HEK293 (cell line): ENCODE measurements around the gene PDSS2.
A peak's percentile ranks its signal among the peaks of the same experiment; 100 is the strongest.

Source experiments
- FEZF1 ChIP-seq: fragments of 450-650 bp; formaldehyde crosslinking; IDR thresholded peaks from 2 replicates; pipeline ENCODE4 v1.5.1; 2016; ENCODE audit warnings: missing biosample characterization, missing genetic modification characterization
- GLI2 ChIP-seq: fragments of 450-650 bp; formaldehyde crosslinking; IDR thresholded peaks from 2 replicates; pipeline ENCODE4; 2017; ENCODE audit warnings: missing biosample characterization, missing genetic modification characterization, low read depth, borderline replicate concordance
- IKZF3 ChIP-seq: fragments of 450-650 bp; IDR thresholded peaks from 2 replicates; pipeline ENCODE4 v1.5.0; 2018; ENCODE audit warnings: missing biosample characterization, mild to moderate bottlenecking, missing genetic modification characterization, moderate library complexity
- MEIS1 ChIP-seq: sonication (generic); formaldehyde crosslinking; IDR thresholded peaks from 2 replicates; pipeline ENCODE4 v1.8.1; 2022; ENCODE audit warnings: missing genetic modification reagents, mild to moderate bottlenecking, borderline replicate concordance
- MYNN ChIP-seq: fragments of 450-650 bp; formaldehyde crosslinking; IDR thresholded peaks from 2 replicates; pipeline ENCODE4 v1.5.1; 2016; ENCODE audit warnings: missing biosample characterization, missing genetic modification characterization, borderline replicate concordance
- OSR2 ChIP-seq: fragments of 450-650 bp; formaldehyde crosslinking; IDR thresholded peaks from 2 replicates; pipeline ENCODE4 v1.5.1; 2016; ENCODE audit warnings: missing biosample characterization, missing genetic modification characterization
- PRDM10 ChIP-seq: fragments of 450-650 bp; formaldehyde crosslinking; IDR thresholded peaks from 2 replicates; pipeline ENCODE4 v1.5.1; 2016; ENCODE audit warnings: missing biosample characterization, missing genetic modification characterization
- PRDM6 ChIP-seq: fragments of 450-650 bp; formaldehyde crosslinking; IDR thresholded peaks from 2 replicates; pipeline ENCODE4 v1.5.1; 2017; ENCODE audit warnings: missing biosample characterization, missing genetic modification characterization
- REPIN1 ChIP-seq: fragments of 450-650 bp; formaldehyde crosslinking; IDR thresholded peaks from 2 replicates; pipeline ENCODE4 v1.5.1; 2017; ENCODE audit warnings: missing biosample characterization, missing genetic modification characterization, low read depth
- SP2 ChIP-seq: fragments of 450-650 bp; formaldehyde crosslinking; IDR thresholded peaks from 2 replicates; pipeline ENCODE4 v1.5.1; 2016; ENCODE audit warnings: missing biosample characterization, missing genetic modification characterization
- SP3 ChIP-seq: fragments of 450-650 bp; formaldehyde crosslinking; IDR thresholded peaks from 2 replicates; pipeline ENCODE4 v1.5.1; 2016; ENCODE audit warnings: missing biosample characterization, missing genetic modification characterization
- SP7 ChIP-seq: fragments of 450-650 bp; formaldehyde crosslinking; IDR thresholded peaks from 2 replicates; pipeline ENCODE4 v1.5.1; 2016; ENCODE audit warnings: missing biosample characterization, missing genetic modification characterization
- TCF7L2 ChIP-seq: IDR thresholded peaks from 2 replicates; pipeline ENCODE4 v1.6.1; 2011; ENCODE audit warnings: low read depth, mild to moderate bottlenecking, inconsistent platforms, low read length, moderate library complexity, borderline replicate concordance
- ZBTB17 ChIP-seq: fragments of 450-650 bp; formaldehyde crosslinking; IDR thresholded peaks from 2 replicates; pipeline ENCODE4 v1.5.1; 2016; ENCODE audit warnings: missing biosample characterization, missing genetic modification characterization
- ZBTB8A ChIP-seq: fragments of 450-650 bp; formaldehyde crosslinking; IDR thresholded peaks from 2 replicates; pipeline ENCODE4 v1.5.1; 2016; ENCODE audit warnings: missing biosample characterization, missing genetic modification characterization
- ZNF114 ChIP-seq: fragments of 450-650 bp; formaldehyde crosslinking; IDR thresholded peaks from 2 replicates; pipeline ENCODE4 v1.5.0; 2017; ENCODE audit warnings: missing biosample characterization, missing genetic modification characterization
- ZNF169 ChIP-seq: fragments of 450-650 bp; formaldehyde crosslinking; IDR thresholded peaks from 2 replicates; pipeline ENCODE4 v1.5.1; 2016; ENCODE audit warnings: missing biosample characterization, missing genetic modification characterization
- ZNF174 ChIP-seq: fragments of 450-650 bp; formaldehyde crosslinking; IDR thresholded peaks from 2 replicates; pipeline ENCODE4 v1.5.0; 2017; ENCODE audit warnings: missing biosample characterization, mild to moderate bottlenecking, missing genetic modification characterization
- ZNF202 ChIP-seq: fragments of 450-650 bp; formaldehyde crosslinking; IDR thresholded peaks from 2 replicates; pipeline ENCODE4 v1.5.1; 2016; ENCODE audit warnings: missing biosample characterization, missing genetic modification characterization, borderline replicate concordance
- ZNF223 ChIP-seq: fragments of 450-650 bp; formaldehyde crosslinking; IDR thresholded peaks from 2 replicates; pipeline ENCODE4 v1.5.1; 2016; ENCODE audit warnings: missing biosample characterization, missing genetic modification characterization
- ZNF239 ChIP-seq: fragments of 450-650 bp; formaldehyde crosslinking; IDR thresholded peaks from 2 replicates; pipeline ENCODE4 v1.5.1; 2016; ENCODE audit warnings: missing biosample characterization, missing genetic modification characterization
- ZNF24 ChIP-seq: fragments of 450-650 bp; formaldehyde crosslinking; IDR thresholded peaks from 2 replicates; pipeline ENCODE4 v1.5.1; 2016; ENCODE audit warnings: missing biosample characterization, missing genetic modification characterization
- ZNF324 ChIP-seq: fragments of 450-650 bp; formaldehyde crosslinking; IDR thresholded peaks from 2 replicates; pipeline ENCODE4 v1.5.1; 2016; ENCODE audit warnings: missing biosample characterization, missing genetic modification characterization
- ZNF366 ChIP-seq: fragments of 450-650 bp; formaldehyde crosslinking; conservative IDR thresholded peaks from 2 replicates; pipeline ENCODE4 v1.5.1; 2016; ENCODE audit warnings: missing biosample characterization, missing genetic modification characterization
- ZNF398 ChIP-seq: fragments of 450-650 bp; formaldehyde crosslinking; IDR thresholded peaks from 2 replicates; pipeline ENCODE4 v1.5.1; 2017; ENCODE audit warnings: missing biosample characterization, missing genetic modification characterization
- ZNF473 ChIP-seq: fragments of 450-650 bp; formaldehyde crosslinking; IDR thresholded peaks from 2 replicates; pipeline ENCODE4 v1.5.1; 2017; ENCODE audit warnings: missing biosample characterization, missing genetic modification characterization
- ZNF510 ChIP-seq: fragments of 450-650 bp; formaldehyde crosslinking; IDR thresholded peaks from 2 replicates; pipeline ENCODE4 v1.5.1; 2018; ENCODE audit warnings: mild to moderate bottlenecking, missing genetic modification characterization, missing biosample characterization; ENCODE audit not compliant: insufficient replicate concordance
- ZNF548 ChIP-seq: fragments of 450-650 bp; formaldehyde crosslinking; IDR thresholded peaks from 2 replicates; pipeline ENCODE4 v1.5.1; 2016; ENCODE audit warnings: missing biosample characterization, missing genetic modification characterization
- ZNF580 ChIP-seq: fragments of 450-650 bp; formaldehyde crosslinking; IDR thresholded peaks from 2 replicates; pipeline ENCODE4 v1.5.1; 2016; ENCODE audit warnings: missing biosample characterization, missing genetic modification characterization
- ZNF639 ChIP-seq: fragments of 450-650 bp; formaldehyde crosslinking; IDR thresholded peaks from 2 replicates; pipeline ENCODE4 v1.5.1; 2016; ENCODE audit warnings: missing biosample characterization, missing genetic modification characterization
- ZNF660 ChIP-seq: fragments of 450-650 bp; IDR thresholded peaks from 2 replicates; pipeline ENCODE4 v1.5.1; 2018; ENCODE audit warnings: missing biosample characterization, mild to moderate bottlenecking, missing genetic modification characterization
- ZNF701 ChIP-seq: fragments of 450-650 bp; formaldehyde crosslinking; IDR thresholded peaks from 2 replicates; pipeline ENCODE4 v1.5.1; 2016; ENCODE audit warnings: missing biosample characterization, missing genetic modification characterization
- ZNF776 ChIP-seq: fragments of 450-650 bp; formaldehyde crosslinking; IDR thresholded peaks from 2 replicates; pipeline ENCODE4 v1.5.0; 2017; ENCODE audit warnings: missing biosample characterization, missing genetic modification characterization, borderline replicate concordance

PDSS2 gene

GRCh38 chr6:107264357-107264840 is 195.0 kb downstream of the PDSS2 start (continued):
- TF ChIP-seq ZNF174 (tag by site-specific recombination): no peak; the same call in 1 of the 2 replicates
- 0 out of 2 replicates have a peak, but pooled peaks have one; percentile 21 for TF ChIP-seq IKZF3
- TF ChIP-seq ZNF114: no peak
- TF ChIP-seq TCF7L2: peak; percentile 82
- TF ChIP-seq ZNF701: no peak
- no peak for TF ChIP-seq ZNF660 (tag by site-specific recombination)
- no peak for TF ChIP-seq ZBTB8A (tag by site-specific recombination)
- TF ChIP-seq FEZF1: peak; percentile 72
- peak; percentile 59; the same call in 1 of the 2 replicates for TF ChIP-seq MEIS1 (CRISPR knock-in tag)
- TF ChIP-seq PRDM10 (tag by site-specific recombination): 0 out of 2 replicates have a peak, but pooled peaks have one; percentile 23
- TF ChIP-seq ZNF24 (tag by site-specific recombination): peak; percentile 84
- TF ChIP-seq REPIN1 (tag by site-specific recombination): no peak
- TF ChIP-seq ZNF580 (tag by site-specific recombination): no peak
- 0 out of 2 replicates have a peak, but pooled peaks have one; percentile 28 for TF ChIP-seq ZNF639 (tag by site-specific recombination)
- no peak for TF ChIP-seq MYNN (tag by site-specific recombination)
- TF ChIP-seq ZNF324 (tag by site-specific recombination): peak; percentile 25; the same call in 1 of the 2 replicates
- no peak for TF ChIP-seq ZNF202
- TF ChIP-seq ZNF776 (tag by site-specific recombination): no peak
- no peak for TF ChIP-seq ZNF169 (tag by site-specific recombination)
- peak; percentile 86 for TF ChIP-seq ZNF366
- TF ChIP-seq SP3: 0 out of 2 replicates have a peak, but pooled peaks have one; percentile 12
- no peak for TF ChIP-seq ZNF239 (tag by site-specific recombination)
- no peak for TF ChIP-seq ZNF510
- TF ChIP-seq ZNF548 (tag by site-specific recombination): no peak
- peak; percentile 23; the same call in 1 of the 2 replicates for TF ChIP-seq ZNF398 (tag by site-specific recombination)
- peak; percentile 24; the same call in 1 of the 2 replicates for TF ChIP-seq SP2 (tag by site-specific recombination)
- peak; percentile 95 for TF ChIP-seq SP7 (tag by site-specific recombination)
- peak; percentile 63 for TF ChIP-seq ZBTB17
- no peak for TF ChIP-seq ZNF223 (tag by site-specific recombination)
- TF ChIP-seq GLI2 (tag by site-specific recombination): 0 out of 2 replicates have a peak, but pooled peaks have one; percentile 8
- TF ChIP-seq OSR2: peak; percentile 71; the same call in 1 of the 2 replicates
- TF ChIP-seq ZNF473: no peak
- TF ChIP-seq PRDM6 (tag by site-specific recombination): peak; percentile 85
